ENCODE data around the gene NOTUM.
A peak's percentile ranks its signal among the peaks of the same experiment; 100 is the strongest.
"Not testable (repeated sequence)": the region's sequence is repeated elsewhere in the genome, so short reads cannot be mapped to it uniquely, and the experiment has no call there.

Gene NOTUM

DNA sequence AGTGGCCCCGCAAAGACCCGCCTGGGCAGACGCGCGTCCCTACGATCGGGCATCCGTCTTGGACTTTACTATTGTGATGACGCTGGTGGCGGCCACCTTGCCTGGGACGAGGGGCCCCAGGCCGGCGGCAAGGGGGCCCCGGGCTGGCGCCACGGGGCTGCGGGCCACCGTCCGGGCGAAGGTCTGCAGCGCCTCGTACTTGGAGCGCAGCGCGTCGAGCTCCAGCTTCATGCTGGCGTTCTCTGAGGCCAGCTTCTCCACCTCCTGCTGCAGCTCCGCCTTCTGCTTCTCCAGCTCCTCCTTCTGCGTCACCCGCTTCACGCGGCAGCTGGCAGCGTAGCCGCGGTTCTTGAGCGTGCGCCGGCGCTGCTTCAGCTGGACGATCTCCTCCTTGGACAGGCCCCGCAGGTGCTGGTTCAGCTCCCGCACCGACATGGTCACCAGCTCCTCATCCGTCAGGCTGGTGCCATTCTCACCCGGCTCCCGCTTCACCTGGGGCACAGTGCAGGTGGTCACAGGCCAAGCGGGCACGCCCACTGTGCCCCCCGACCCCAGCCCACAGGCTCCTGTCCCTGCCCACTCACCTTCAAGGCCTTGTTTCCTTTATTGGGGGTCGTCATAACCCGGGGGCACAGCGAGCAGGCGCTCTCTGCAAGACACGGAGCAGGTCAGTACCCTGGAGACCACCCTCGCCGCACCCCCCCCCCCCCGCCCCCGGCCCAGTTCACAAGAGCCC, 38.3 kb downstream of the NOTUM start:
- DNase-seq, result no peak

DNA sequence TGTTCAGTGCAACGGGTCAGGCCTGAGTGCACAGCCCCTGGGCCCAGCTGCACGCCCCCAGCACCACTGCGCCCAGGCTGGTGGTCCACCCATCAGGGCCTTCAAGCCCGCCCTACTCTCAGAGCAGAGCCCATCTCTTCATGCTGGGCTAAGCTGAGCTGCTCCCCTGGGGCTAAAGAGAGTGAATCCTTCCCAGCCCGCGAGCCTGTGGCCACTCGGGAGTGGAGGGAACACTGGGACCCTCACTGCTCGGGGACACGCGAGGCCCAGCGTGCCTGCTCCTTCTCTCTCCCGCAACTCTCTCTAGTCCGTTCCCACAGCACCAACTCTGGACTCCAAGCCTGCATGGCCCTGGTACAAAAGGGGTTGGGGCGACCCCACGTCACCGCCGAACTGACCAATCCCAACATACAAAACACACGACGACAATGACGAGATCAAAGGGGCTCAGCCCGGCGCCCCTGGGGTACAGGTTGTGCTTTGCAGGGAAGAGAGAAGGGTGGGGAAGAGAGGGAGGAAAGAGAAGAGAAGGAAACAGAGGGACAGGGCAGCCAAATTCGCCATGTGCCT, 38.9 kb downstream of the NOTUM start:
- DNase-seq, result no peak

GRCh38 chr17:81921537-81921862, 39.5 kb downstream of the NOTUM start:
- no peak for DNase-seq

DNA sequence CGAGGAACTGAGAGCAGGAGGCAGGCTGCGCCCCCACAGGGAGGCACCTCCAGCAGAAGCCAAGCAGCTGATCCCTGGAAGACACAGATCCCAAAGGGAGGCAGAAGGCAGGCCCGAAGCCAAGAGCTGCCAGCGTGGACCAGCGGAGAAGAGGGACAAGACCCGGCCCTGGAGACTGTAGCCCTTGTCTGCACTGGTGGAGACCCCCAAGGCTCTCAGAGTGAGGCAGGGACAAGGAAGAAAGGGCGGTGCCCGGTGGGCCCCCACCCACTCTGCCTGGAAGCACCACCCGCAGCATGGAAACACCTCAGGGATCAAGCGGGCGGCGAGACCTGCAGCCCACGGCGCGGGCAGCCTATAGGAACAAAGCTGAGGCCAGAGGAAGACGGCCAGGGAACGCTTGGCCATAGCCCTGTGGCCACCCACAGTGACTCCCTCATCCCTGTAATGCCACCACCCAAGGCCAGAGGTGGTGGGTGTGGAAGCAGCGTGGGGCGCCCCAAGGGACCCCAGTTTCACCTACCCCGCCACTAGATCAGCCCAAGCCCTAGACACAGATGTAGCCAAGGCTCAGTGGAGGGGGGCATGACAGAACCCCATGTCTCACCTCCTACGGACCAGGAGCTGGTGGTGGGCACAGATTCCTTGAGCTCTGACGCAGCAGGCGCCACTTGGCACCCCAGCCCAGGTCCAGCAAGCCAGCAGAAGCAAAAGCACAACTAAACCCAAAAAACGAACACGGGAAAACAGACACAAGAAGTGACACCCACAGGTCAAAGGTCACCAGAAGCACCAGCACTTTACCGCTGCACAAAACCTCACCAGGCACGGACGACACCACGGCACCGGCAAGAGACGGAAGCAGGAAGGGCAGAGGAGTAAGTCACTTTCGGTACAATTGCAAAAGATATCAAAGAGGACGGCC, 40.1 kb downstream of the NOTUM start:
- DNase-seq, result no peak

DNA sequence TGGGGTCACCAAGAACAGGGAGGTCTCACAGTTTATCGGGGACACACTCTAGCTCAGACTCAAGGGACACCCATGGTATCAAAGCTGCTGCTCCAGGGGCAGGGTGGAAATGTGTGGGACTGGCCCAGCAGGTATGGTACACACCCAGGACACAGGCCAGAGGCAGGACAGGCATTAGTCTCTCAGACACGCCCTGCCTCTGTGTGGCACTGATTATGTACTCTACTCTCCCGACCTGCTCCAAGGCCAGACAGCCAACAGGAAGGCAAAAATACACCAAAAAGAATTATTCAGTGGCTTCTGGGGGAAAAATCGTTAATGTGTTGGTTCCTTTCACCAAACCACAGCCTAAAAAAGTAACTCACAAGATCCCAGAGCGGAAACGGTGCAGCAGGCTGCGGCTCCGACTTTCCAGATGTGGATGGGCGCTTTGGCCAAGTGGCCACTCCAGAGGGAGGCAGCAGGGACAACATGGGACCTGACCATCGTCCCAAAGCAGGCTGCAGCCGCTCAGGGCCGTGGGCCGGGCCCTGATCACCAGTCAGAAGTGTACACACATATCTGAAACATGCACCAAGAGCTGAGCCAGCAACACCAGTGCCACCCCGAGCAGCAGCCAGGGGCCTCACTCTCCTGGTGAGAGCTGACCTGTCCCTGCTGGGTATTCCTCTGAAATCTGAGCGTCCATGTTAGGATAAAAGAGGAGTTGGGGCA, 42.0 kb downstream of the NOTUM start:
- no peak for DNase-seq

GRCh38 chr17:81918333-81918669, 42.7 kb downstream of the NOTUM start:
- DNase-seq, result not testable (repeated sequence)

GRCh38 chr17:81917565-81918332, 43.2 kb downstream of the NOTUM start, which contains the start of gene SIRT7:
SIRT7 (minus strand) TSS chr17:81918176; CDS start chr17:81918131, 45 bp downstream.
- peak; percentile 72 for DNase-seq

DNA sequence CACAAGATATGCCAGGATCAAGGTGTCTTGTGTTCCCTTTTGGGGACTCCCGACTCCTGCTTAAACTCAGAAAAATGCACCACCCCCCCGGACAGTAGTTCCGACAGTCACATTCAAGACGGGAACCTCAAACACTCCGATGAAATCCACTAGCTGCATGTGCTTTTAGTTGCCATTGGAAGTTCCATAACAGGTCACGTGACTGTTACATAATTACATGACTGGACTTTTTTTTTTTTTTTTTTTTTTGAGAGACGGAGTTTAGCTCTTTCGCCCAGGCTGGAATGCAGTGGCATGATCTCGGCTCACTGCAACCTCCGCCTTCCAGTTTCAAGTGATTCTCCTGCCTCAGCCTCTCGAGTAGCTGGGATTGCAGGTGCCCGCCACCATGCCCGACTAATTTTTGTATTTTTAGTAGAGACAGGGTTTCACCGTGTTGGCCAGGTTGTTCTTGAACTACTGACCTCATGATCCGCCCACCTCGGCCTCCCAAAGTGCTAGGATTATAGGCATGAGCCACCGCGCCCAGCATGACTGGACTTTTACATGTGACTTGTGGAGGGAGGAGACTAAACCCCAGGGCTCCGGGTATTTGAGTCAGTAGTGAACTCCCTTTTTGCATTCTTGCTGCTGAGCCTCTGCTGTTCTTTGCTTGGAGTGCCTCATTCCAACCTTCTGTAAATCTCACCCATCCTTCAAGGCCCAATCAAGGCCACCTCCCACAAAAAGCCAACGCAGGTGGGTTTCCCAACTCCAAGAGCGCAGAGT, 44.6 kb downstream of the NOTUM start:
- DNase-seq, result no peak

- DNase-seq, result no peak
Observed at GRCh38 chr17:81915331-81915730, 45.7 kb downstream of the NOTUM start.

- DNase-seq, result no peak
Observed at GRCh38 chr17:81914103-81914850, 46.7 kb downstream of the NOTUM start.

DNA sequence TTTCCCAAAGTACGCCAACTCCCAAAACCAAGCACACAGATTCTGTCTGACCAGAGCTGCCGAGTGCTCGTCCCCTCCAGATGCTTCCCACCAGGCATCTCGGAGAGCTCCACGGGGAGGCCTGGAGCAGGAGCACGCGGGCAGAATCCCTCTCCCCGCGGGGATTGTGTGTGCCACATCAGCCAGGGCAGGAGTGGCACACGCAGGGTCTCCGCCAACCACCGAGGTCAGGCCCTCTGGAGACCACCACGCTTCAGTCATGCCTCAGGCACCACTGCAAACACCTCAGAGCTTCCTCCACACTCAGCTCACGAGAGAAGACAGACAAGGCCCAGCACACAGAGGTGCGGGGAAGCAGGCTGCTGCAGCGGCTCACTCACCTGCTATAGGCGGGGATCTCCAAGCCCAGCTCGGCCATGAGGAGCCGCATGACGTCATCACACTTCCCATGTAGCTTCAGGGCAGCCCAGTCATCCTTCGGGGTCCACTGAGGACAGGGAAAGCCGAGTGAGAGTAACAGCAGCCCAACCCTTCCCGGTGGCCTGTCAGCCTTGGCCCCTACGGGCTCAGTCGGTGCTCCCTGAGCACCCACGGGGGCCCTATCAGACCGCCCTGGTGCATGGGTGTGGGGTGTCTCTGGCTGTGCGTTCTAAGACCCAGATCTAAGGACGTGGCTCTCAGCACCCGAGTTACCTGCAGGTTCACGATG, 47.4 kb downstream of the NOTUM start:
- DNase-seq, result no peak

DNA sequence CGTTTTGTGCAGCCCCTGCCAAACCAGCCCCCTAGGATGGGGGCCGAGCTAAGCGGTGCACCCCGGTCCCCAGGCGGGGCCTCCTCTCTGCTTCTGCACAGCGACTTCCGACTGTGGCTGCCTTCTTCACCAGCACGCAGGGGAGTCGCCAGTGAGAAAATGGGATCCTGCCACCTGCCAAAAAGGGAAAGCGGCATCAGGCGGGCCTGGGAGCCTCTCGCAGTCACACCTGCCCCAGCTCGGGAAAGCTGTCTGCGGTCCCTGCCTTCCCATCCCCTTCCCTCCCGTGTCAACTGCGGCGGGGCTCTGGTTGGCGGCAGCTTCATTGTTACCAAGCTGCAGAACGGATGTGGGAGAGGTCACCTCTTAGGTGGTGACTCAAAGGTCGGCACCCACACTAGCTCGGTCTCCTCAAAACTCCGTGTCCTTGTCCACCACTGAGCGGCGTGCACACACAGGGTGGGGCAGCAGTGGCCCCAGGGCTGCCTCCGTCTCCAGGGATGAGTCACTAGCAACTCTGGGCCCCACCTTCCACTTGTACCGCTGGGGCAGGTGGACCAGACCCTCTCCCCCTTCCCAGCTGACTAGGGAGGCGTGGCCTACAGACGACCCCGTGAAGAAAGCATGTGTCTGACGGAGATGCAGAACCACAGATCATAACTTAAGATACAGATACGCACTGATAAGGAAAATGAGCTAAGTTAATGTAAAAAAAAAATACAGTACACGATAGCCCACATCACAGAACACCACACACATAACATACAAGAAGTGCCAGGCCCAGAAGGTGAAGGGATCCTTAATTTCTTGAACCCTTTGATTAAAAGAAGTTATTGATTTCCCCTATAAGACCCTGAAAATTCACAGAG, 48.3 kb downstream of the NOTUM start:
- no peak for DNase-seq

DNA sequence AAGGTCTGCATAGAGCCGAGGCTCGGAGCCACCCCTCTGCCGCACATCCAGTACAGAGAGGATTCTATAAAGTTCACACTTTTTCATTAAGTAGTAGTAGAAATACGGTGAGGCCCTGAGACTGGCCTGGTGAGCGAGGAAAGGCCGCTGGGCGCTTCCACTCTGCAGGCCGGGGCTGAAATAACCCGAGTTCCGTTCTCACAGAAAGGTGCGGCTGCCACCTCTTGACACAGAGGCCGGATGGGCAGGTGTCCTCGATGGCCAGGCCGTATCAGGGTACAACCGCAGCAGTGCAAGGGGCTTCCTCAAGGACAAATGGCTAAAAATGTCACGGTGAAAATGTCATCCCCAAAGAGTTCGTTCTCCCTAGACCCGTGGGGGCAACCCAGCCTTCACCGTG, 49.0 kb downstream of the NOTUM start:
- DNase-seq, result no peak

- peak; percentile 90 for DNase-seq
Observed at GRCh38 chr17:81911277-81911961, 49.6 kb downstream of the NOTUM start, which contains the start of gene PCYT2. PCYT2 (minus strand) TSS chr17:81911399; CDS start chr17:81911355, 44 bp downstream.

- no peak for DNase-seq
Observed at GRCh38 chr17:81910840-81911276, 50.1 kb downstream of the NOTUM start.

DNA sequence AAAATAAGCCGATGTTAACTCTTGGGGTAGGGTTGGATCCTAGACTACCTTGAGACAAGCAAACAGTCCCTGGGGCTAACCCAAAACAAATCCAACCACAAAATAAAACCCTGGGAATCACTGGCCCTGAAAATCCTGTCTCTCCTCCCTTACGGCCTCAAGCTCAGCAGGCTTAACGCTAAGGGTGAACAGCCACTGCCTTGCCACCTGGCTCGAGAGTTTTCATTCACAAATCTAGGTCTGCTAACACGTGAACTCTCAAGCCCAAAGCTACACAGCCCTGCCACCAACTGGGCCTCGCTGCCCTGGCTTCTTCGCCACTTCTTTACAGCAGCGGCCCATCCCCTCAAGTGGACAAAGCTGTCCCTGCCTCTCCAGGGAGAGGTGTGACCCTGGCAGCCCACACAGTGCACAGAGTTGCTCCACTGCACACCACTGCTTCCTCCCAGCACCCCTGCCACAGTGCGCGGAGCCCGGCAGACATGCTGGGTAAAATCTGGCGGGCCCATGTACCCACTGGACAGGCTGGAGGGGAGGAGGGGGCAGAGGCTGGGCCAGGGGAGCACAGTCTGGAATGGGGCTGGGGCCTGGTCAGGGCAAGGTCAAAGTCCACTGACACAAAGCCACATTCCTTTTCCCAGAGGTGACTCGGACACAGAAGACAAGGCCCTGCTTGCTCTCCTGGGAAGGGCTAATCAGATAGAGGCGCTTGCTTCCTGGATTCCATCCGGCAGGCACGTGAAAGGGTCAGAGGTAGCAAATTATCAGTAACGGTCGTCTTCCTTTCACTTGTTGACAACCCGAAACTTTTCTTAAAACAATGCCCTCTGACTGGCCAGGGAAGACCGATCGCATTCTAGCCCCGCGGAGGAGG, 50.8 kb downstream of the NOTUM start:
- DNase-seq, result no peak

DNA sequence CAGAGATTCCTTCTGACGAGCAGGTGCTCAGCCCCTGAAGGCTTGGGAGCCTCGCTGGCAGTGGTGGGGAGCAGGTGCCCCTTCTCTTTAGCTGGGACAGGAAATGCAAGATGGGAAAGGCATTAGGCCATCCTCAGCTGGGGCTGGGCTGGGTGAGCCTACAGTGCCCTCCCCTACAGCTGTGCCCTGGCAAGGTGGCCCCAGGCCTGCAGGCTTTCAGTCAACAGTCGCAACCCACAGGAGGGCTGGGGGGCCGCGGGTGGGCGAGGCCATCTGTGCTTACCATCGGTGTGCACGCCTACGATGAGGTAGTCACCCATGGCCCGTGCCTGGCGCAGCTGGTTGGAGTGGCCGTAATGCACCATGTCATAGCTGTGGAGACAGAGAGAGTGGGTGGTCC, 51.8 kb downstream of the NOTUM start:
- no peak for DNase-seq
